Measurements from ENCODE around the gene TPP1.

Gene TPP1

GRCh38 chr11:6619004-6619745 is at the start of gene TPP1:
Gene TPP1 (minus strand): TSS chr11:6619422. CDS start chr11:6619400, 22 bp downstream.
- DNase-seq = peak; percentile 87

- DNase-seq = no peak
Observed at GRCh38 chr11:6667733-6668374, 48.6 kb upstream of the TPP1 start.

- no peak for DNase-seq
Observed at GRCh38 chr11:6666302-6667183, 47.3 kb upstream of the TPP1 start.

- no peak for DNase-seq
Observed at GRCh38 chr11:6664551-6664950, 45.3 kb upstream of the TPP1 start.

GRCh38 chr11:6663794-6664469 is 44.7 kb upstream of the TPP1 start:
- DNase-seq = no peak

- DNase-seq = no peak
Observed at GRCh38 chr11:6660712-6661111, 41.5 kb upstream of the TPP1 start.

- no peak for DNase-seq
Observed at GRCh38 chr11:6658647-6659046, 39.4 kb upstream of the TPP1 start.

GRCh38 chr11:6657346-6657745 is 38.1 kb upstream of the TPP1 start:
- no peak for DNase-seq

GRCh38 chr11:6656936-6657335 is 37.7 kb upstream of the TPP1 start:
- no peak for DNase-seq

GRCh38 chr11:6656584-6656915 is 37.3 kb upstream of the TPP1 start:
- no peak for DNase-seq

GRCh38 chr11:6655790-6656583 is 36.8 kb upstream of the TPP1 start, which contains the start of gene DCHS1:
Gene DCHS1 (minus strand): TSS chr11:6655809. CDS start chr11:6641613, 14,196 bp downstream.
- no peak for DNase-seq

- no peak for DNase-seq
Observed at GRCh38 chr11:6655020-6655789, 36.0 kb upstream of the TPP1 start.

- no peak for DNase-seq
Observed at GRCh38 chr11:6654281-6655019, 35.2 kb upstream of the TPP1 start.

GRCh38 chr11:6653656-6654055 is 34.4 kb upstream of the TPP1 start:
- DNase-seq = no peak

- no peak for DNase-seq
Observed at GRCh38 chr11:6653097-6653496, 33.9 kb upstream of the TPP1 start.

GRCh38 chr11:6652182-6652581 is 33.0 kb upstream of the TPP1 start:
- no peak for DNase-seq

GRCh38 chr11:6650980-6651379 is 31.8 kb upstream of the TPP1 start:
- DNase-seq = no peak

GRCh38 chr11:6650104-6650503 is 30.9 kb upstream of the TPP1 start:
- DNase-seq = no peak

- no peak for DNase-seq
Observed at GRCh38 chr11:6648501-6648900, 29.3 kb upstream of the TPP1 start.

GRCh38 chr11:6647836-6648235 is 28.6 kb upstream of the TPP1 start:
- DNase-seq = no peak
